GM18505 (cell line): ENCODE data around the gene CD79A.
A peak's percentile ranks its signal among the peaks of the same experiment; 100 is the strongest.

Source experiments
- ATAC-seq: cut with Tn5 transposase; IDR thresholded peaks from one replicate; pipeline ENCODE4 v1.9.1; 2021; ENCODE audit not compliant: unreplicated experiment
- POLR2A ChIP-seq: IDR thresholded peaks from 4 replicates; pipeline ENCODE4 v1.6.1; 2011; ENCODE audit warnings: borderline replicate concordance; ENCODE audit not compliant: insufficient read depth, insufficient read length; ENCODE audit errors: extremely low read depth

Gene CD79A

GRCh38 chr19:41883463-41883820 lies 6.4 kb downstream of the CD79A start:
- no peak for TF ChIP-seq POLR2A
- ATAC-seq, result no peak

GRCh38 chr19:41883821-41884733 lies 7.0 kb downstream of the CD79A start:
- peak; percentile 65 for ATAC-seq
- TF ChIP-seq POLR2A, result peak; percentile 98

- peak; percentile 35 for TF ChIP-seq POLR2A
Measured at GRCh38 chr19:41886761-41887710, 10.0 kb downstream of the CD79A start.

GRCh38 chr19:41887711-41888382 lies 10.8 kb downstream of the CD79A start:
- no peak for ATAC-seq

More at GRCh38 chr19:41886761-41887710, 10.0 kb downstream of the CD79A start:
- ATAC-seq, result no peak

GRCh38 chr19:41888926-41889325 lies 11.8 kb downstream of the CD79A start:
- ATAC-seq, result no peak
- no peak for TF ChIP-seq POLR2A

More at GRCh38 chr19:41887711-41888382, 10.8 kb downstream of the CD79A start:
- no peak for TF ChIP-seq POLR2A

- no peak for ATAC-seq
- no peak for TF ChIP-seq POLR2A
Measured at GRCh38 chr19:41889896-41890295, 12.8 kb downstream of the CD79A start.

GRCh38 chr19:41890936-41891335 lies 13.9 kb downstream of the CD79A start:
- TF ChIP-seq POLR2A, result no peak
- no peak for ATAC-seq

GRCh38 chr19:41892173-41892902 lies 15.3 kb downstream of the CD79A start:
- no peak for ATAC-seq

GRCh38 chr19:41893899-41894298 lies 16.8 kb downstream of the CD79A start:
- no peak for ATAC-seq
- no peak for TF ChIP-seq POLR2A

More at GRCh38 chr19:41892173-41892902, 15.3 kb downstream of the CD79A start:
- TF ChIP-seq POLR2A, result no peak

GRCh38 chr19:41894350-41894749 lies 17.3 kb downstream of the CD79A start:
- ATAC-seq, result no peak
- no peak for TF ChIP-seq POLR2A

GRCh38 chr19:41895745-41896580 lies 18.9 kb downstream of the CD79A start:
- no peak for ATAC-seq
- TF ChIP-seq POLR2A, result no peak

- no peak for TF ChIP-seq POLR2A
- ATAC-seq, result no peak
Measured at GRCh38 chr19:41896581-41896942, 19.5 kb downstream of the CD79A start.

GRCh38 chr19:41897181-41897580 lies 20.1 kb downstream of the CD79A start:
- no peak for TF ChIP-seq POLR2A
- no peak for ATAC-seq
